ENCODE data around the gene GPR108. TPM values are rescaled to one million over a fixed set of nuclear protein-coding genes. Genes with fewer than 3 reads are reported as not detected.
"Not testable (repeated sequence)": the region's sequence is repeated elsewhere in the genome, so short reads cannot be mapped to it uniquely, and the experiment has no call there.

The GPR108 gene
- total RNA-seq, 1 experiment from 2014 or later: 39.4 TPM

- no peak for DNase-seq
- H3K36me3 ChIP-seq: no peaks in the 10 kb centered on the region
- H3K4me3 ChIP-seq: no peak overlapping the region
These were observed 29.1 kb upstream of the GPR108 start for GRCh38 chr19:6766357-6767080.

GRCh38 chr19:6765738-6766356 is 28.5 kb upstream of the GPR108 start:
- no peaks in the 10 kb centered on the region for H3K9me3 ChIP-seq
- H3K27me3 ChIP-seq: no peaks in the 10 kb centered on the region
- no peak for DNase-seq
- H3K36me3 ChIP-seq: no peaks in the 10 kb centered on the region
- no peak overlapping the region for H3K4me3 ChIP-seq

More at GRCh38 chr19:6766357-6767080, 29.1 kb upstream of the GPR108 start:
- H3K27me3 ChIP-seq: no peaks in the 10 kb centered on the region
- H3K9me3 ChIP-seq: no peaks in the 10 kb centered on the region

- H3K9me3 ChIP-seq, H3K4me3 ChIP-seq, H3K27me3 ChIP-seq, DNase-seq, H3K36me3 ChIP-seq: not testable (repeated sequence)
These were observed 24.9 kb upstream of the GPR108 start for GRCh38 chr19:6762253-6762797.

GRCh38 chr19:6761053-6761676 is 23.8 kb upstream of the GPR108 start:
- Histone ChIP-seq H3K9me3 (no peaks in the 10 kb centered on the region), H3K27me3 (no peaks in the 10 kb centered on the region), H3K36me3 (no peaks in the 10 kb centered on the region), H3K4me3 (no peak overlapping the region)
- DNase-seq: no peak

- DNase-seq: no peak
- Histone ChIP-seq H3K4me3 (no peak overlapping the region), H3K36me3 (no peaks in the 10 kb centered on the region)
These were observed 23.2 kb upstream of the GPR108 start for GRCh38 chr19:6760606-6761005.

GRCh38 chr19:6754653-6755463 is 17.5 kb upstream of the GPR108 start:
- Histone ChIP-seq H3K27me3 (no peaks in the 10 kb centered on the region), H3K4me3 (no peak overlapping the region), H3K9me3 (no peaks in the 10 kb centered on the region), H3K36me3 (no peaks in the 10 kb centered on the region)
- no peak for DNase-seq

More at GRCh38 chr19:6760606-6761005, 23.2 kb upstream of the GPR108 start:
- Histone ChIP-seq H3K9me3 (no peaks in the 10 kb centered on the region), H3K27me3 (no peaks in the 10 kb centered on the region)

GRCh38 chr19:6754136-6754535 is 16.8 kb upstream of the GPR108 start:
- H3K4me3 ChIP-seq: no peak overlapping the region
- DNase-seq: no peak
- H3K36me3 ChIP-seq: peaks cover 7% of the 10 kb centered on the region; the same call in 1 of the 2 replicates
- no peaks in the 10 kb centered on the region for H3K27me3 ChIP-seq
- H3K9me3 ChIP-seq: no peaks in the 10 kb centered on the region

DNA sequence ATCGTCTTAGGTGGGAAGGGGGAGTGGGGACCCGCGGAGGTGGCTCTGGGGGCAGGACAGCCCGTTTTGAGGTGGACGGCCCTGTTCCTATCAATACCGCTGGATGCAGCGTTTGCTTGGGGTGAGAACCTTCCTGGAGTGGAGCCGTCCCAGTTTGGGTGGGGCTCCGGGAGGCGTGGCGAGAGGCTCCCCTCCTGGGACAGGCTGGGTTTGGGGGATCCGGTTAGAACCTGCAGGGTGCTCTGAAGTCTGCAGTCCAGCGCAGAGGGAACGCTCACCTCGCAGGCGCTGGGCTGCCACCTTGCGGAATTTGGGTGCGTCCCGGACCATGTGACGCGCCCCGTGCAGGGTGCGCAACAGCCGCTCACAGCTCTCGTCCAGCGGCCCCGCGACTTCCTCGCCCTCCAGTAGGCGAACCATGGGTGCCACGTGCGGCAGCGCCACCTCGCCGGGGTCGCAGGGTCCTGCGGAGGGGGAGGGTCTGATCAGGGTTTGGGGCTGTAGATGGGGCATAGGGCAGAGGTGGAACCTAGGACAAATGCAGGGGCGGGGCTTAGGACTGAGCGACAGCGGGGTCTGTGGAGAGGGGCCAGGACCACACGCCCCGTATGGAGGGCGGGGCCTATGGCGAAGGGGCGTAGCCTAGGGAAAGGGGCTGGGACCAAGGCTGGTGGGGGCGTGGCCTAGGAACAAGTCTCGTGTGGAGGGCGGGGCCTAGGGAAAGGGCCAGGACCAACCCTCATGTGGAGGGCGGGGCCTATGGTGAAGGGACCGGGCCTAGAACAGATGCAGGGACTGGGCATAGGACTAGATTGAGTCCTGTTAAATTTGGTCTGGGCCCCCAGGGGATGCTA is 16.0 kb upstream of the GPR108 start:
- peak; percentile 39 for DNase-seq
- Histone ChIP-seq H3K36me3 (peaks cover 7% of the 10 kb centered on the region; the same call in 1 of the 2 replicates), H3K9me3 (no peaks in the 10 kb centered on the region), H3K4me3 (no peak overlapping the region), H3K27me3 (no peaks in the 10 kb centered on the region)

DNA sequence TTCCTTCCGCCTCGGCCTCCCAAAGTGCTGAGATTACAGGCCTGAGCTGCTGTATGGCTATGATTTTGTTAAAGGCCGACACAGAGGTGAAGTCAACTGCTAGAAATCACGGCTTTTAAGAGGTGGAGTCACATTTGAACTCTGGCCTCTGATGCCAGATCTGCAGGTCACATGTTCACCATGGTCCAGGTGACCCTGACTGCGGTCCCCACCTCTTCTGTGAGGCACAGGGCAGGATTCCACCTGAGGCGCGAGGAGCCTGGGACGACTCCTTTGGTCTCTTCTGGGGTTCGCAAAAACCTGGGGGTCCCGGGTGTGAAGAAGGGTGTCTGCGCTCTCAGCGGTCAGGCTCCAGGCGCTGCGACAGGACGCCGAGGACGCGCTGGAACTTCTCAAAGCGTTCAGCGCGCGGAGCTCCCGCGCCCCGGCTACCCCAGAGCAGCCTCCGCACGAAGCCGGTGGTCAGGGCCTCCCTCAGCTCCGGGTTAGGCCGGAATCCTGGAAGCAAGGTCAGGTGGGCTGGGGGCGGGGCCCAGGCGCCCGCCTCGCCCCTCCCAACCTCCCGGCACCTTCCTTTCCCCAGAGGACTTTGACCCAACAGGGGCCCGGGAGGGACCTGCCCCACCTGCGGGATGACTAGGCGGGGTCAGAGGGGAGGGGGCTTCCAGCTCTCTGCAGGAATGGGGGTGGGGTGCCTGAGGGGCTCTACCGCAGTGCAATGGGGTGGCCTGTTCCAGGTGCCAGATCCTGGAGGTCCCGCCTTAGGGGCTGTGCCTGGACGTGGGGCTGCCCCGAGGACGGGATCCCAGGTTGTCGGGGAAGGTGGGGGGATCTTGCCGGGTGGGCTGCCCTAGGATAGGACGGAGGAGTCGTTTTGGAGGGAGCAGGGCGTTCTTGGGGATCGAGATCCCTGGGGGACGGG is 15.1 kb upstream of the GPR108 start:
- no peaks in the 10 kb centered on the region for H3K27me3 ChIP-seq
- DNase-seq: no peak

DNA sequence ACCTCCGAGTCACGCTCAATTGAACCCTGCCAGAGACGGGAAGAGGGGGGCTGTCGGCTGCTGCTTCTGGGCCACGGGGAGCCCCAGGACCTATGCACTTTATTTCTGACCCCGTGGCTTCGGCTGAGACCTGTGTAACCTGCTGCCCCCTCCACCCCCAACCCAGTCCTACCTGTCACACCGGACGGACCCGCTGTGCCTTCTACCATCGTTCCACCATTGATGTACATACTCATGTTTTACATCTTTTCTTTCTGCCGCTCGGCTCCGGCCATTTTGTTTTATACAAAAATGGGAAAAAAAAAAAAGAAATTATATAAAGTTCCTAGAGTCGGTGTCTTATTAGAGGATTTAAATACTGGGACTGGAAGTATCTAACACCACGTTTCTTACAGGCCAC is 13.8 kb upstream of the GPR108 start:
- no peak for DNase-seq
- Histone ChIP-seq H3K9me3 (no peaks in the 10 kb centered on the region), H3K4me3 (no peak overlapping the region), H3K36me3 (peaks cover 18% of the 10 kb centered on the region), H3K27me3 (no peaks in the 10 kb centered on the region)

More for the DNA sequence above, 15.1 kb upstream of the GPR108 start:
- Histone ChIP-seq H3K36me3 (peaks cover 13% of the 10 kb centered on the region; the same call in 1 of the 2 replicates), H3K4me3 (no peak overlapping the region), H3K9me3 (no peaks in the 10 kb centered on the region)

DNA sequence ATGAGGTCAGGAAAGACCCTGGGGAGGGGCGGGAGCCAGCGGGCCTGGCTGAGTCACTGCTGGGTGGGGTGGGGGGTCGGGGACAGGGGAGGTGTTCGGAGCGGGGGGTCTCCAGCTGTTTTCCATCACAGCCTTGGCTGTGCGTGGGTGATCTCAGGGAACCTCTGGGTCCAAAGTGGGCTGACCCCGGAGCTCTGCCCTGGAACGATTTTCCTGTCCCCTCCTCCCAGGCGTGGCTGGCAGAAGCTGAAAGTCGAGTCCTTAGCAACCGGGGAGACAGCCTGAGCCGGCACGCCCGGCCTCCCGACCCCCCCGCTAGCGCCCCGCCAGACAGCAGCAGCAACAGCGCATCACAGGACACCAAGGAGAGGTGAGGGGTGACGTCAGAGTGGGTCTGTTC is 12.7 kb upstream of the GPR108 start:
- H3K4me3 ChIP-seq: no peak overlapping the region
- no peaks in the 10 kb centered on the region for H3K27me3 ChIP-seq
- no peaks in the 10 kb centered on the region for H3K9me3 ChIP-seq
- DNase-seq: no peak
- H3K36me3 ChIP-seq: peaks cover 18% of the 10 kb centered on the region

- H3K27me3 ChIP-seq, H3K9me3 ChIP-seq, H3K4me3 ChIP-seq, DNase-seq: not testable (repeated sequence)
- peaks cover 20% of the 10 kb centered on the region for H3K36me3 ChIP-seq
These were observed 11.2 kb upstream of the GPR108 start for GRCh38 chr19:6748543-6748942.

DNA sequence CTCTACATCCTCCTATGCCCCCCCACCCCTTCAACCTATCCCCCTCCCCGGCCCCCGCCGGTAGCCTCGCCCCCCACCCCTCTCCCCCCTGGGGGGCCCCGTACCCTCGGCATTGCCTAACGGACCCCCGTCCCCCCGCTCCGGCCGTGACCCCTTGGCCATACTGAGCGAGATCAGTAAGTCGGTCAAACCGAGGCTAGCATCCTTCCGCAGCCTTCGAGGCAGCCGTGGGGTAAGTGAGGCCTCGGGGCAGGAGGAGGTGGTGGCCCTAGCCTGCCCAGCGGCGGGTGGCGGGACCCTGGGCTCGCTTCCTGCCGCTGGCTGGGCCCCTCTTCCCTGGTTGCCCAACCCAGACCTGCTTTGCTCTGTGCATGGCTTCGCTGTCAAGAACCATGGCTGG is 8.6 kb upstream of the GPR108 start:
- Histone ChIP-seq H3K9me3 (no peaks in the 10 kb centered on the region), H3K36me3 (peaks cover 24% of the 10 kb centered on the region), H3K4me3 (no peak overlapping the region), H3K27me3 (no peaks in the 10 kb centered on the region)
- DNase-seq: no peak

GRCh38 chr19:6744381-6745301 is 7.3 kb upstream of the GPR108 start:
- H3K27me3 ChIP-seq: no peaks in the 10 kb centered on the region
- peaks cover 22% of the 10 kb centered on the region for H3K36me3 ChIP-seq
- H3K4me3 ChIP-seq: no peak overlapping the region
- no peak for DNase-seq
- H3K9me3 ChIP-seq: no peaks in the 10 kb centered on the region
